Ovary (tissue), 3 donors: ENCODE results near the gene B4GALNT1.

Experiments used
- EP300 ChIP-seq: sonication (generic); formaldehyde crosslinking; IDR thresholded peaks from one replicate; pipeline ENCODE4 v1.6.1; 2017; ENCODE audit warnings: antibody characterized with exemption
- POLR2A ChIP-seq: fragments of 450-650 bp; IDR thresholded peaks from one replicate; pipeline ENCODE4 v1.6.1; 2017; ENCODE audit warnings: antibody characterized with exemption, mild to moderate bottlenecking, moderate library complexity
- TF ChIP-seq, protein P1 (sequence below), 3 donors: fragments of 450-650 bp in 2 of 3; fragments of 200-600 bp in 1 of 3; IDR thresholded peaks; one replicate each; pipeline versions ENCODE4 v1.5.1 to v1.8.0; 2016 to 2022; ENCODE audit warnings: antibody characterized with exemption in 3 of 3, mild to moderate bottlenecking in 1 of 3
- donor health status: DM: no; HTN: no; CAD: no.

DNA sequence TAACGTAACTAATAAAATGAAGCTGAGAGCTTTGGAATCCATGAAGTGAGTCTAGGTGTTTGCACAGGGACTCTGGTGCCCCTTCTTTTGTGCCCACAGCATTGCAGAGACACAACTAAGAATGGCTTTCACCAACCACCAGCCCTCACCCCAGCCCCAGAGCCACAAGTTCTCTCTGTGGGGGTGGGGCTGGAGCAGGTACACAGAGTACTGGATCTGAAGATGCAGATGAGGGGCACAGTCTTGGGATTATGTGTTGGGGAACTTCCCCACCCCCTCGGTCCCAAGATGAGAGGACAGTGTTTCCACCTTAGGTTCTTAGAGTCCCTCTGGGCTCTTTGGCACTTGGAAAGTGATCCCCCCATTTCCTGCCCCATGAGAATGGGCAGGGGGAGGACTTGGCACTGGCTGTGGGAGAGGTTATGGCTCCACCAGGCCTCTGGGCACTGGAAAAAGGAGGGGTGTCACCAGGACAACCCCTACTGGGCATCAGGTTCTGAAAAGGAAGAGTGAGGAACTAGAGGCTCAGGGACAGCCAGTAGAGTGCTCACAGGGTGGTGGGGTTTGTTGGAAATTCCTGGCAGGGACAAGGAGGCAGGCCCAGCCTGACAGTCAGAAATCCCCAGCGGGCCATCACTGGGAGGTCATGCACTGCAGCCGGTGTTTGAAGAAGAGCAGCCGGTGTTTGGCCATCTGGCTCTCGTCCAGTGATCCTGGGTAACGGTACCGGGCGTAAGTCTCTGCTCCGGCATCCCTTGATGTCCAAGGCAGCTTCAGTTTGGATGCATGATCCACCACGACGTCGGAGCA, 6.7 kb downstream of the B4GALNT1 start:
- TF ChIP-seq, protein P1, sequence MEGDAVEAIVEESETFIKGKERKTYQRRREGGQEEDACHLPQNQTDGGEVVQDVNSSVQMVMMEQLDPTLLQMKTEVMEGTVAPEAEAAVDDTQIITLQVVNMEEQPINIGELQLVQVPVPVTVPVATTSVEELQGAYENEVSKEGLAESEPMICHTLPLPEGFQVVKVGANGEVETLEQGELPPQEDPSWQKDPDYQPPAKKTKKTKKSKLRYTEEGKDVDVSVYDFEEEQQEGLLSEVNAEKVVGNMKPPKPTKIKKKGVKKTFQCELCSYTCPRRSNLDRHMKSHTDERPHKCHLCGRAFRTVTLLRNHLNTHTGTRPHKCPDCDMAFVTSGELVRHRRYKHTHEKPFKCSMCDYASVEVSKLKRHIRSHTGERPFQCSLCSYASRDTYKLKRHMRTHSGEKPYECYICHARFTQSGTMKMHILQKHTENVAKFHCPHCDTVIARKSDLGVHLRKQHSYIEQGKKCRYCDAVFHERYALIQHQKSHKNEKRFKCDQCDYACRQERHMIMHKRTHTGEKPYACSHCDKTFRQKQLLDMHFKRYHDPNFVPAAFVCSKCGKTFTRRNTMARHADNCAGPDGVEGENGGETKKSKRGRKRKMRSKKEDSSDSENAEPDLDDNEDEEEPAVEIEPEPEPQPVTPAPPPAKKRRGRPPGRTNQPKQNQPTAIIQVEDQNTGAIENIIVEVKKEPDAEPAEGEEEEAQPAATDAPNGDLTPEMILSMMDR (IDR thresholded peaks at IDR 0.05), result no peak
- TF ChIP-seq POLR2A (no peak), EP300 (no peak)
